HCT116 (cell line): ENCODE data around the gene LY86. TPM values are rescaled to one million over a fixed set of nuclear protein-coding genes. Genes with fewer than 3 reads are reported as not detected.
"Not testable (repeated sequence)": the region's sequence is repeated elsewhere in the genome, so short reads cannot be mapped to it uniquely, and the experiment has no call there.

Experiments
- ATAC-seq: fragments of 200-7000 bp; cut with Tn5 transposase; 2 replicates; pipeline ENCODE4 v1.9.1; 2020; ENCODE audit warnings: mild to moderate bottlenecking, moderate library complexity
- BruUV-seq: library from RNA; stranded (reverse); fragments of 400-500 nt; replicated peaks from 2 replicates; lab custom pipeline; 2021; lab: Mats Ljungman, UMichigan
- CTCF ChIA-PET: fragments of 300-600 bp; sonication (Branson Sonifier 250); formaldehyde crosslinking; loops from one replicate; lab custom pipeline; 2021; ENCODE audit warnings: antibody characterized with exemption; lab: Charles Lee
- POLR2A ChIA-PET: fragments of 300-600, 350-600 bp; sonication (Branson Sonifier 250); formaldehyde crosslinking; loops from one replicate; lab custom pipeline; 2021; ENCODE audit warnings: antibody characterized with exemption; lab: Charles Lee
- RAD21 ChIA-PET, 2 experiments: fragments of 300-600 bp; sonication (Branson Sonifier 250); formaldehyde crosslinking; loops; one replicate each; lab custom pipeline; 2023; ENCODE audit warnings: low total read pairs in 2 of 2; ENCODE audit not compliant: uncharacterized antibody in 2 of 2, unreplicated experiment in 2 of 2, low non-redundant PET in 1 of 2; lab: Charles Lee
- DNase-seq: peaks from one replicate; pipeline ENCODE4 v3.0.0-alpha.2; 2010; ENCODE audit warnings: low read depth, low spot score
- H2AFZ ChIP-seq: fragments of 200-600 bp; shearing (Covaris generic), sonication (generic); 2 replicates; pipeline ENCODE4 v1.6.1; 2017; ENCODE audit warnings: low read depth, mixed run types, mixed read lengths, antibody characterized with exemption, low read length; ENCODE audit not compliant: poor library complexity, severe bottlenecking
- H3K27ac ChIP-seq: 2 replicates; pipeline ENCODE4 v1.5.1; 2012; ENCODE audit warnings: low read depth, low read length
- H3K27me3 ChIP-seq: fragments of 200-600 bp; sonication (generic); 2 replicates; pipeline ENCODE4 v1.6.1; 2016; ENCODE audit warnings: mixed run types, low read length, mixed read lengths; ENCODE audit not compliant: insufficient read depth
- H3K36me3 ChIP-seq, 2 experiments: fragments of 200-500 bp in 1 of 2; fragments of 200-600 bp in 1 of 2; sonication (Bioruptor generic) in 1 of 2; sonication (generic) in 1 of 2; 2 replicates each; pipeline versions ENCODE4 v1.5.1 to v1.6.1; 2014 to 2016; ENCODE audit warnings: low read length in 2 of 2, inconsistent platforms in 1 of 2, mixed read lengths in 1 of 2, mixed run types in 1 of 2; ENCODE audit not compliant: insufficient read depth in 2 of 2, control insufficient read depth in 1 of 2
- H3K4me1 ChIP-seq, 2 experiments: fragments of 200-600 bp in 1 of 2; sonication (generic) in 1 of 2; 2 replicates each; pipeline versions ENCODE4 v1.5.1 to v1.6.1; 2012 to 2017; ENCODE audit warnings: low read length in 2 of 2, inconsistent platforms in 1 of 2, mild to moderate bottlenecking in 1 of 2, mixed read lengths in 1 of 2, mixed run types in 1 of 2, moderate library complexity in 1 of 2; ENCODE audit not compliant: insufficient read depth in 2 of 2, control insufficient read depth in 1 of 2
- H3K4me2 ChIP-seq: fragments of 200-600 bp; sonication (generic); 2 replicates; pipeline ENCODE4 v1.6.1; 2017; ENCODE audit warnings: mixed run types, low read length, mixed read lengths
- H3K4me3 ChIP-seq, 2 experiments: fragments of 200-600 bp in 1 of 2; sonication (generic) in 1 of 2; replicated peaks in 1 of 2; 2 replicates each; pipeline ENCODE4 v1.5.1; 2011 to 2016; ENCODE audit warnings: low read length in 2 of 2, control low read depth in 1 of 2, low read depth in 1 of 2, mild to moderate bottlenecking in 1 of 2, mixed read lengths in 1 of 2, mixed run types in 1 of 2
- H3K79me2 ChIP-seq: fragments of 200-600 bp; sonication (generic); 2 replicates; pipeline ENCODE4 v1.6.1; 2017; ENCODE audit warnings: mild to moderate bottlenecking, mixed run types, low read length, moderate library complexity, mixed read lengths; ENCODE audit not compliant: insufficient read depth
- H3K9ac ChIP-seq: fragments of 200-600 bp; sonication (generic); 2 replicates; pipeline ENCODE4 v1.6.1; 2016; ENCODE audit warnings: low read length, mixed read lengths
- H3K9me2 ChIP-seq: fragments of 200-600 bp; sonication (generic), shearing (Covaris generic); 2 replicates; pipeline ENCODE4 v1.6.1; 2017; ENCODE audit warnings: mixed run types, mild to moderate bottlenecking, moderate library complexity; ENCODE audit not compliant: insufficient read depth
- H3K9me3 ChIP-seq, 2 experiments: fragments of 200-500 bp in 1 of 2; fragments of 200-600 bp in 1 of 2; sonication (Bioruptor generic) in 1 of 2; sonication (generic) in 1 of 2; 2 replicates each; pipeline ENCODE4 v1.6.1; 2014 to 2017; ENCODE audit warnings: low read length in 2 of 2, mixed read lengths in 2 of 2, inconsistent platforms in 1 of 2, low read depth in 1 of 2, mild to moderate bottlenecking in 1 of 2, mixed run types in 1 of 2, moderate library complexity in 1 of 2; ENCODE audit not compliant: control insufficient read depth in 1 of 2, insufficient read depth in 1 of 2
- H4K20me1 ChIP-seq: fragments of 200-600 bp; sonication (generic), shearing (Covaris generic); 2 replicates; pipeline ENCODE4 v1.6.1; 2017; ENCODE audit warnings: mixed run types, mild to moderate bottlenecking, moderate library complexity; ENCODE audit not compliant: insufficient read depth
- EGR1 ChIP-seq: IDR thresholded peaks from 2 replicates; pipeline ENCODE4 v1.6.1; 2012; ENCODE audit warnings: low read depth
- EZH2 ChIP-seq: fragments of 200-600 bp; sonication (generic); IDR thresholded peaks from 2 replicates; pipeline ENCODE4 v1.6.1; 2017; ENCODE audit warnings: antibody characterized with exemption, mixed run types
- EZH2phosphoT487 ChIP-seq: fragments of 200-600 bp; IDR thresholded peaks from 2 replicates; pipeline ENCODE4 v1.6.1; 2018; ENCODE audit warnings: antibody characterized with exemption, borderline replicate concordance
- FOSL1 ChIP-seq: IDR thresholded peaks from 2 replicates; pipeline ENCODE4 v1.6.1; 2012; ENCODE audit warnings: low read depth
- JUND ChIP-seq: IDR thresholded peaks from 2 replicates; pipeline ENCODE4 v1.6.1; 2012
- MAX ChIP-seq: IDR thresholded peaks from 2 replicates; pipeline ENCODE4 v1.6.1; 2012
- REST ChIP-seq: IDR thresholded peaks from 2 replicates; pipeline ENCODE4 v1.6.1; 2012; ENCODE audit warnings: low read depth
- SP1 ChIP-seq: IDR thresholded peaks from 2 replicates; pipeline ENCODE4 v1.6.1; 2012; ENCODE audit warnings: low read depth
- SRF ChIP-seq: IDR thresholded peaks from 2 replicates; pipeline ENCODE4 v1.6.1; 2012; ENCODE audit warnings: low read depth
- TCF7L2 ChIP-seq: IDR thresholded peaks from 2 replicates; pipeline ENCODE4 v1.7.0; 2011; ENCODE audit warnings: borderline replicate concordance, inconsistent platforms; ENCODE audit not compliant: insufficient read depth, insufficient read length; ENCODE audit errors: extremely low read depth
- YY1 ChIP-seq: IDR thresholded peaks from 2 replicates; pipeline ENCODE4 v1.6.1; 2011; ENCODE audit warnings: low read length, low read depth, moderate library complexity, mild to moderate bottlenecking; ENCODE audit not compliant: insufficient replicate concordance; ENCODE audit errors: extremely low read depth
- ZFX ChIP-seq: fragments of 450-650 bp; IDR thresholded peaks from 2 replicates; pipeline ENCODE4 v1.6.1; 2017
- ZNF274 ChIP-seq: fragments of 200-500 bp; sonication (Bioruptor generic); IDR thresholded peaks from 2 replicates; pipeline ENCODE4 v1.6.1; 2014; ENCODE audit warnings: mild to moderate bottlenecking, low read depth, low read length, inconsistent platforms
- intact Hi-C: fragments of 100-400 bp; cut with micrococcal nuclease; formaldehyde crosslinking; loops from 2 replicates; pipeline ENCODE4 v1.10.0; 2022
- total RNA-seq: library from RNA; stranded (reverse); gene quantifications from one replicate; pipeline ENCODE4 v1.2.1, GENCODE V29; 2021; ENCODE audit not compliant: unreplicated experiment

LY86 gene
- total RNA-seq, 1 experiment from 2014 or later = not detected

GRCh38 chr6:6605873-6606272 is 17.4 kb downstream of the LY86 start (continued):
- TF ChIP-seq REST (no peak), YY1 (no peak), ZNF274 (no peak), MAX (no peak), EZH2 (no peak), EGR1 (no peak), JUND (no peak), SP1 (no peak), TCF7L2 (no peak), ZFX (no peak), FOSL1 (no peak), SRF (no peak), EZH2phosphoT487 (no peak)

- H3K4me1 ChIP-seq, CTCF ChIA-PET, H3K9me2 ChIP-seq, H3K36me3 ChIP-seq, RAD21 ChIA-PET, H3K79me2 ChIP-seq, H3K4me3 ChIP-seq, DNase-seq, H3K9ac ChIP-seq, H3K4me2 ChIP-seq, H2AFZ ChIP-seq, intact Hi-C loops, POLR2A ChIA-PET, H3K9me3 ChIP-seq, BruUV-seq, H4K20me1 ChIP-seq, H3K27me3 ChIP-seq, H3K27ac ChIP-seq, ATAC-seq: not testable (repeated sequence)
Measured at GRCh38 chr6:6606391-6607030, 18.0 kb downstream of the LY86 start.
